ENCODE results near the gene GJC2.

The GJC2 gene

DNA sequence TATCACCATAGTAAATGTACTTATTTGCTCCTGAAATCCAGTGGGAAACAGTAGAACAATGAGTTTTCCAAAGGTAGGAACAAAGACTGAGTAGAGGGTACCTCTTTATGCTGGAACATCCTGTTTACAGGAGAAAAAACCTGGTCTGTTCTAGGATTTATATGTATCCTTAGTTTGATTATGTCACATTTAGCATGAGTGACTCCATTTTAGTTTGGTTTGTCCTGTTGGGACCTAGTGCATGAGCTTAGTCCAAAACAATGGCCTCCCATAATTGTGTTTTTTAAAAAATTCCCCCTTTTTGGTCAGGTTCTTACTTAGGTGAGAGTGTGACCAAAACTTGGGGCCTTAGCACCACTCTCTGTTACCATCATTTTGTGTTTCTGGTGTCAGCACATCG lies 37.1 kb upstream of the GJC2 start:
- no peak for DNase-seq (ENCODE audit: low read depth, low spot score)

DNA sequence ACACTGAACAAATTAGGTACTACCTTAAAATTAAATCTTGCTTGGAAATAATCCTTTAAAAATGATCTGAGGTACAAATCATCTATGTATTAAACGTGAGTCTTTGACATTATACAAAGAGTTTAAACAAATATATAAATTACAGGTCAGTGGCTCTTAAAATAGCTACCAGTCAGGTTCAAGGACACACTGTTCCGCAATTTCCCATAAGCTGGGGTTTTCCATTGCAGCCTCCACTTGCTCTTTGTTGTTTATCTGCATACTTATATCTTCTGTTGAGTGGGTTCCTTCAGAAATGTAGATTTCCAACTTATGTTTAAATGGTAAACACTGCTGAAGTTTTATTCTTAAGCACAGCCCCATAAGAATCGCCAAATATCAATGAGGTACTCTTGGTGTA lies 34.9 kb upstream of the GJC2 start:
- DNase-seq (ENCODE audit: low read depth, low spot score): no peak

DNA sequence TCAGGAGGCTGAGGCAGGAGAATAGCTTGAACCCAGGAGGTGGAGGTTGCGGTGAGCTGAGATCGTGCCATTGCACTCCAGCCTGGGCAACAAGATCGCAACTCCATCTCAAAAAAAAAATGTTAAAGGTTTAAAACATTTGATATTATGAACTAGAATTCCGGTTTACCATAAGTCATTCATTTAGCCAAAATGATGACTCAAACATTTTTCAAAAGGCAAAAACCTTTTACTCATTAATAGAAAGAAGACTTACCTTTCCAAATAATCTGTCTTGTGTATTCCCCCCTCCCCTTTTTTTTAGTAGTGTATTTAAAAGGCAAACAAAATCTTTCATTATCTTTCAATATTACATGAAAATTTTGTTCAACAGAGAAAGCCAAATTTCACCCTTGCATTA lies 32.4 kb upstream of the GJC2 start:
- DNase-seq (ENCODE audit: low read depth, low spot score): no peak

- no peak for DNase-seq (ENCODE audit: low read depth, low spot score)
Measured at GRCh38 chr1:228118040-228118439, 31.7 kb upstream of the GJC2 start.

DNA sequence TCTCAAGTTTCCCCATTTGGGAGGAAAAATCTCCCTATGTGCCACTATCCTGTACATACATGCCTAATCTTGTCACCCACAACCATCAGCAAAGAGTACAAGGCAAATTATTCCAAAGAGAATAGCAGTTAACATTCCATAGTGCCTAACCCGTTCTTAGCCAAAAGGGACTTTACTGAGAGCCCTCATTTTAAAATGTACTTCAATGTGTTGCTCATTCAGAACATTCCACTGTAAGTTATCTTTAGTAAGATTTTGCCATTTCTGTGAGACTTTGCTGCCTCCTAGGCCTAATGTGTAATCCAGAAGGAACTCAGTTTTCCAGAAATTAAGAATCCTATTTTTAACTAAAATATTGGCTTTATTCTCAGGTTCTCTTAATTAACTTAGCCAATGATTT lies 29.4 kb upstream of the GJC2 start:
- no peak for DNase-seq (ENCODE audit: low read depth, low spot score)

DNA sequence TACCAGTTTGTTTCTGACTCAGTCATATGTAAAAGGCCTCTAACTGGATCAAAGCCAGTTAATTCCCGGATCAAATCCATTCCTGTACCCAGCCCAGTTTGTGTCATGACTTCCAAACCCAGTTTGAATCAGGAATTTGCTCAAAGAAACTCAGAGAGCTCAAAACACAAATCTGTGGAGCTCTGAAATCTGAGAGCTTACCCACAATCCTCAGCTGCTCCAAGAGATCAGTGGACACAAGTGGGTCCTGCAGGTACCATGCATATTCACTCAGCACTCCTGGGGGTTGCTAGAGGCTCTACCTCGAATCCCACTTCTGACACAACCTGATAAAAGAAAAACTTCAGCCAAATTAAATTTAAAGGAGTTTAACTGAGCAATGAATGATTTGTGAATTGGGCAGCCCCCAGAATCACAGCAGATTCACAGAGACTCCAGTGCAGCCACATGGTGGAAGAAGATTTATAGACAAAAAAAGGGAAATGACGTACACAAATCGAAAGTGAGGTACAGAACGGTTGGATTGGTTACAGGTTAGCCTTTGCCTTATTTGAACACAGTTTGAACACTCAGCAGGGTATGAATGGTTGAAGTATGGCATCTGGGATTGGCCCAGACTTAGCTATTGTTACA lies 28.8 kb upstream of the GJC2 start:
- no peak for DNase-seq (ENCODE audit: low read depth, low spot score)

DNA sequence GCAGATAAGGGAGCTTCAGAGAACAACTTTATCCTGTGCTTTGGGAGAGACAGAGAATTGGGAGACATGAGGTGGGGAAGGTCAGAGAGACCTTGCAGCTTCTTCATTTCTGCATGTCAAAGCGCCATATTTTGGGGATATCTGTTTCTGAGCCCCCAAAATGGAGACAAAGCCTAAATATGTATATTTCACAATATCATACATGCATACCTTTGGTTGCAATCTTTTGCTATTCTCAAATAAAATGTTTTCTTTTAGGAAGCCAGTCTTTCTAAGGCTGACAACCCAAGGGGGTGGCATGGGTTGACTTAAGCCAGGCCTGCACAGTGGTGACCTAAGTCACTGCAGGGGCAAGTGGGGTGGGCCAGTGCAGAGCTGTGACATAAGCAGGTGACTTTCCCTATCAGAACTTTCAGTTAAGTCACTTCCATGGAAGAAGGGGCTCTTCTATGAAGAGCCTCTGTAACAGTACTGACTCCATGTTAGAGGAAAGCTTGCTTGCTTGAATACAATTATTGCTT lies 26.7 kb upstream of the GJC2 start:
- DNase-seq (ENCODE audit: low read depth, low spot score): no peak

- no peak for DNase-seq (ENCODE audit: low read depth, low spot score)
Measured at GRCh38 chr1:228123505-228123904, 26.2 kb upstream of the GJC2 start.

- no peak for DNase-seq (ENCODE audit: low read depth, low spot score)
Measured at GRCh38 chr1:228125185-228125584, 24.5 kb upstream of the GJC2 start.

- no peak for DNase-seq (ENCODE audit: low read depth, low spot score)
Measured at GRCh38 chr1:228131766-228132165, 18.0 kb upstream of the GJC2 start.

DNA sequence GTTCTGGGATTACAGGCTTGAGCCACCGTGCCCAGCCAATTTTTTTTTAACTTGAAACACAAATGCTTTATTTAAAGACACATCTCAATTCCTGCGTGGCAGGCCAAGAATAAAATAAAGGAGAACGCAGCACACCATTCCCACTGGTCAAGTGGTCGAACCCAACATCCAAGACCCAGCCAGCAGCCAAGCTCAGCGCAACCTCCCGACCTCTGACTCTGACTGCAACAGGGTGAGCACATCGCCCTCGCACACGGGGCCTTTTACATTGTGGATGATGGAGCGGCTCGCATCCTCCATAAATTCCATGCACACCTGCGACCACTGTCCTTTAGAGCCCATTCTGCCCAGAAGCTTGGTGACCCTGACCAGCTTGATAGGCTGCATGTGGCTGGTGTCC lies 15.1 kb upstream of the GJC2 start:
- no peak for DNase-seq (ENCODE audit: low read depth, low spot score)

- no peak for DNase-seq (ENCODE audit: low read depth, low spot score)
Measured at GRCh38 chr1:228136901-228137300, 12.8 kb upstream of the GJC2 start.

DNA sequence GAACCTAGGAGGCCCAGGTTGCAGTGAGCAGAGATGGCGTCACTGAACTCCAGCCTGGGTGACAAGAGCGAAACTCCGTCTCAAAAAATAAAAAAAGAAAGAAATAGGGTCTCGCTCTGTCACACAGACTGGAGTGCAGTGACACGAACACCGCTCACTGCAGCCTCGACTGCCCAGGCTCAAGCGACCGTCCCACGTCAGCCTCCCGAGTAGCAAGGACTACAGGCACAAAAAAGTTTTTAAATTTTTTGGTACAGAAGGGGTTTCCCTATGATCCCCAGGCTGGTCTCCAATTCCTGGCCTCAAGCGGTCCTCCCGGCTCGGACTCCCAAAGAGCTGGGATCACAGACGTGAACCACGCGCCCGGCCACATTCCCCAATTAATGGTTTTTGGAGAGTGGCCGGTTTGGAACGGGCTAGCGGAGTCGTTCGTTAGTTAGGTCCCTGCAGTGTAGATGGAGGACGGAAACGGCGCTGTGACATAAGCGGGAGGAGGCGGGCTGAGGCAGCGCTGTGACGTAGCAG lies 10.3 kb upstream of the GJC2 start:
- DNase-seq (ENCODE audit: low read depth, low spot score): no peak

- peak; percentile 100 for DNase-seq (ENCODE audit: low read depth, low spot score)
Measured at GRCh38 chr1:228139931-228140723, 9.6 kb upstream of the GJC2 start, which contains the start of gene GUK1. GUK1 (plus strand) TSS chr1:228140279; CDS start chr1:228140303, 24 bp downstream.

DNA sequence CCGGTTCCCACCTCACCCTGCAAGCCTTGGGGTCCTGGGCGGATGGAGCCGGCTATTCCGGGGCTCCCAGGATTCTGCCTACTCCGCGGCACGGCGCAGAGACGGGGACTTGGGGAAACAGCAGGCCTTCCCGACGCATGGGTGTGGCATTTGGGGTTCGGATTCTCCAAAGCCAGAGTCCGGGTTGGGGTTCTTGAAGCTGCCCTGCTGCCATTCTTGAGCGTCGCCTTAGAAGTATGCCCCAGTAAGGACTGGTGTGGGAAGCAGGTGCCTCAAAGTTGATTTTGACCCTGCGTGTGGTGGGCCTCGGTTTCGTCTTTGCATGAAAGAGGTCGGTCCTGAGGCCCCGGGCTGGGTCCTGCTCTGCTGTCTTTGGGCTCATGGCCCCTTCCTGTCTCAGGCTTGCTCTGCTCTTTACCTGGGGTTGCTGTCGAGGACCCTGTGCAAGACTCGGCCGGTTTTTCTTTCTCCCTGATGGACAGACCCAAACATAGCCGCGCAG lies 9.0 kb upstream of the GJC2 start:
- DNase-seq (ENCODE audit: low read depth, low spot score): no peak

GRCh38 chr1:228141226-228142044 lies 8.3 kb upstream of the GJC2 start:
- DNase-seq (ENCODE audit: low read depth, low spot score): peak; percentile 49

DNA sequence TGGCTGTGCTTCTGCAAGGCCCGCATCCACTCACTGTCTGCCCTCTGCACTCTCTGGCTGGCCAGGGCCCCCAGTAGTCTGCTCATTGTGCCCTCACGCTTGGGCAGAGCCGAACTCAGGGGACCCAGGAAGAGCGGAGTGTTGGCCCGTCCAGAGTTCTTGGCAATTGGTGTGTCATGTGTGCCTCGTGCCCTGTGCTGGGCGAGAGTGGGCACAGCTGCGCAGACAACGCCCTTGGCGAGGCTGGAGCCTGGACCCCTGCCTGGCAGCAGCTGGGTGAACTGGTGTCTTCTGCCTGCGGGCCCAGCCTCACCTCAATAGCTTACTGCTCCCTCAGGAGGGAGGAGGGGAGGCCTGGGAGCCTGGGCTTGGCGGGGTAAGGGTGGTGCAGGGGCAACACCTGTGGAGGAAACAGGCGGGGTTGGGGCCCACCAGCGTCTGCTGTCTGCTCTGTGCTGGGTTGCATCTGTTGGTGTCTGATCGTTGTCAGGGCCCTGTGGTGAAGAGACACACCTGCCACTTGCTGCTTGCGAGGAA lies 7.5 kb upstream of the GJC2 start:
- no peak for DNase-seq (ENCODE audit: low read depth, low spot score)

DNA sequence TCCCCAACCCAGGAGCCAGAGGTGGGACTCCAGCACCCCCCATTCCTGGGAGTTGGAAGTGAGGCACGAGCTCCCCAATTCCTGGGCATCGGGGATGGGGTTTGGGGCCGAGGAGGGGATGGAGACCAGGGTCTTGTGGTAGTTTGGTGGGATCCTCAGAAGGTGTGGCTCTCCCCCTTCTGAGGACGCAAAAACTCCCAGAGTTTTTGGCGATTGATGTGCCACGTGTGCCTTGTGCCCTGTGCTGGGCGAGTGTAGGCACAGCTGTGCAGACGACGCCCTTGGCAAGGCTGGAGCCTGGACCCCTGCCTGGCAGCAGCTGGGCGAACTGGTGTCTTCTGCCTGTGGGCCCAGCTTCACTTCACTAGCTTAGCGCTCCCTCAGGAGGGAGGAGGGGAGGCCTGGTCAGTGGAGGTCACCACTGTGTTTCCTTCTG lies 7.0 kb upstream of the GJC2 start:
- DNase-seq (ENCODE audit: low read depth, low spot score): no peak

GRCh38 chr1:228143480-228144192 lies 6.1 kb upstream of the GJC2 start:
- no peak for DNase-seq (ENCODE audit: low read depth, low spot score)

- no peak for DNase-seq (ENCODE audit: low read depth, low spot score)
Measured at GRCh38 chr1:228144193-228144992, 5.3 kb upstream of the GJC2 start.

Measured in ELF-1 (cell line).